GM12878 (cell line): ENCODE measurements around the gene SEMA4A. TPM values are rescaled to one million over a fixed set of nuclear protein-coding genes. Genes with fewer than 3 reads are reported as not detected.

Source experiments
- ATAC-seq: fragments of 200-7000 bp; cut with Tn5 transposase; 3 replicates; pipeline ENCODE4 v1.9.1; 2020; ENCODE audit warnings: mild to moderate bottlenecking, moderate library complexity
- BruUV-seq: library from RNA; stranded (reverse); fragments of 400-500 nt; replicated peaks from 2 replicates; lab custom pipeline; 2021; lab: Mats Ljungman, UMichigan
- CTCF ChIA-PET: fragments of 300-600 bp; sonication (Branson Sonifier 250); formaldehyde crosslinking; extraction: SDS; loops from one replicate; lab custom pipeline; 2021; ENCODE audit warnings: inconsistent platforms; lab: Yijun Ruan, JAX
- POLR2A ChIA-PET: fragments of 350-600 bp; formaldehyde crosslinking; extraction: SDS; loops from one replicate; lab custom pipeline; 2021; ENCODE audit warnings: inconsistent platforms; lab: Charles Lee
- RAD21 ChIA-PET: fragments of 300-600 bp; sonication (Branson Sonifier 250); formaldehyde crosslinking; loops from one replicate; lab custom pipeline; 2023; ENCODE audit warnings: antibody characterized with exemption; ENCODE audit not compliant: unreplicated experiment; lab: Charles Lee
- SMC1A ChIA-PET: fragments of 300-600 bp; sonication (Branson Sonifier 250); formaldehyde crosslinking; loops from one replicate; lab custom pipeline; 2023; ENCODE audit not compliant: unreplicated experiment, uncharacterized antibody; lab: Charles Lee
- DNase-seq: peaks from one replicate; pipeline ENCODE4 v3.0.0-alpha.2; 2011; ENCODE audit warnings: low read depth, low spot score
- FAIRE-seq: peaks from 3 replicates; lab custom pipeline; 2011; peaks lifted over from hg19 to GRCh38; lab: Jason Lieb, UNC
- H2AFZ ChIP-seq: 2 replicates; pipeline ENCODE4 v1.6.0; 2011; ENCODE audit warnings: low read depth, low read length, control low read depth; ENCODE audit not compliant: control insufficient read depth
- H3K27ac ChIP-seq: 2 replicates; pipeline ENCODE4 v1.5.1; 2011; ENCODE audit warnings: control low read depth; ENCODE audit not compliant: control insufficient read depth, insufficient read depth
- H3K27me3 ChIP-seq, 2 experiments: replicated peaks in 1 of 2; 2 replicates each; pipeline versions ENCODE4 v1.6.0 to v1.6.1; 2011; ENCODE audit warnings: low read length in 1 of 2; ENCODE audit not compliant: control insufficient read depth in 2 of 2, insufficient read depth in 2 of 2
- H3K36me3 ChIP-seq, 2 experiments: 2 replicates each; pipeline ENCODE4 v1.5.1; 2011; ENCODE audit warnings: low read length in 1 of 2; ENCODE audit not compliant: control insufficient read depth in 2 of 2, insufficient read depth in 2 of 2
- H3K4me1 ChIP-seq: 2 replicates; pipeline ENCODE4 v1.6.1; 2011; ENCODE audit warnings: mild to moderate bottlenecking, low read length, moderate library complexity, mixed read lengths; ENCODE audit not compliant: control insufficient read depth, insufficient read depth
- H3K4me2 ChIP-seq: 2 replicates; pipeline ENCODE4 v1.6.0; 2011; ENCODE audit warnings: control low read depth; ENCODE audit not compliant: control insufficient read depth, insufficient read depth
- H3K4me3 ChIP-seq: fragments of 200-600 bp; sonication (generic); 2 replicates; pipeline ENCODE4 v1.5.1; 2016
- H3K79me2 ChIP-seq: 2 replicates; pipeline ENCODE4 v1.6.0; 2011; ENCODE audit warnings: low read length; ENCODE audit not compliant: control insufficient read depth, insufficient read depth
- H3K9ac ChIP-seq: 2 replicates; pipeline ENCODE4 v1.8.0; 2011; ENCODE audit warnings: low read length, control low read depth, mixed read lengths; ENCODE audit not compliant: control insufficient read depth, insufficient read depth
- H3K9me3 ChIP-seq: replicated peaks from 3 replicates; pipeline ENCODE4 v1.5.1; 2011; ENCODE audit warnings: mild to moderate bottlenecking, low read length; ENCODE audit not compliant: control insufficient read depth, insufficient read depth
- H4K20me1 ChIP-seq: 2 replicates; pipeline ENCODE4 v1.6.0; 2011; ENCODE audit not compliant: control insufficient read depth, insufficient read depth
- BACH1 ChIP-seq: fragments of 450-650 bp; IDR thresholded peaks from 2 replicates; pipeline ENCODE4 v1.6.1; 2017; ENCODE audit warnings: mild to moderate bottlenecking, borderline replicate concordance
- BCLAF1 ChIP-seq: fragments of 450-650 bp; IDR thresholded peaks from 2 replicates; pipeline ENCODE4 v1.6.1; 2017; ENCODE audit warnings: antibody characterized with exemption, mild to moderate bottlenecking, moderate library complexity
- FOS ChIP-seq: IDR thresholded peaks from 3 replicates; pipeline ENCODE4 v1.6.1; 2011; ENCODE audit warnings: borderline replicate concordance; ENCODE audit not compliant: insufficient read length; ENCODE audit errors: extremely low read depth
- FOXK2 ChIP-seq: fragments of 450-650 bp; IDR thresholded peaks from 2 replicates; pipeline ENCODE4 v1.6.1; 2017; ENCODE audit warnings: mild to moderate bottlenecking, moderate library complexity
- GATAD2B ChIP-seq: fragments of 450-650 bp; conservative IDR thresholded peaks from 2 replicates; pipeline ENCODE4 v1.6.1; 2017; ENCODE audit warnings: low read depth, mild to moderate bottlenecking, moderate library complexity
- HDGF ChIP-seq: fragments of 450-650 bp; IDR thresholded peaks from 2 replicates; pipeline ENCODE4 v1.6.1; 2016; ENCODE audit warnings: antibody characterized with exemption
- KAT2A ChIP-seq: conservative IDR thresholded peaks from 2 replicates; pipeline ENCODE4 v1.6.1; 2011; ENCODE audit warnings: low read depth, low read length; ENCODE audit not compliant: control insufficient read depth
- MXI1 ChIP-seq: fragments of 150-350 bp; IDR thresholded peaks from 2 replicates; pipeline ENCODE4 v1.6.1; 2011; ENCODE audit warnings: low read depth, mild to moderate bottlenecking, inconsistent platforms, low read length, improper control_type of control experiment
- SIN3A ChIP-seq: IDR thresholded peaks from 2 replicates; pipeline ENCODE4 v1.6.1; 2012; ENCODE audit warnings: low read depth, low read length, improper control_type of control experiment
- SMAD5 ChIP-seq: IDR thresholded peaks from 2 replicates; pipeline ENCODE4 v1.6.1; 2016; ENCODE audit warnings: antibody characterized with exemption, low read depth
- SMARCA5 ChIP-seq: fragments of 450-650 bp; IDR thresholded peaks from 2 replicates; pipeline ENCODE4 v1.6.1; 2017; ENCODE audit warnings: mild to moderate bottlenecking
- ZNF592 ChIP-seq: fragments of 450-650 bp; IDR thresholded peaks from 2 replicates; pipeline ENCODE4 v1.6.1; 2017; ENCODE audit warnings: mild to moderate bottlenecking, moderate library complexity
- WGBS: methylation state at CpG from one replicate; pipeline ENCODE4 v1.1.6; 2016; ENCODE audit warnings: low lambda C conversion rate; ENCODE audit not compliant: insufficient replicate concordance, insufficient coverage; ENCODE audit errors: missing lambda C conversion rate; 5-methylcytosine and 5-hydroxymethylcytosine counted together
- in situ Hi-C: fragments of 300-500 bp; cut with MboI; formaldehyde crosslinking; loops from 9 replicates; pipeline ENCODE4 v1.14.3; 2018; ENCODE audit warnings: mixed read lengths
- intact Hi-C: fragments of 100-400 bp; cut with micrococcal nuclease; formaldehyde crosslinking; loops from one replicate; pipeline ENCODE4 v1.14.2; 2022; ENCODE audit not compliant: unreplicated experiment
- polyA plus RNA-seq, 11 experiments: library from polyadenylated mRNA; depleted of rRNA in 4 of 11; unstranded in 6 of 11; stranded (reverse) in 5 of 11; fragments of >200 nt; fragmentation: Nextera tagmentation in 4 of 11; fragmentation: Illumina TruSeq in 1 of 11; extraction: Ambion mirVana in 4 of 11; extraction: Trizol in 1 of 11; gene quantifications; 1 replicate in 1 of 11; 2 replicates in 10 of 11; pipeline versions ENCODE4 v1.2.1 to v1.2.3, GENCODE V29; 2011 to 2016; ENCODE audit warnings: inconsistent platforms in 2 of 11, missing spikeins in 2 of 11, low read depth in 1 of 11
- total RNA-seq, 4 experiments: library from RNA; depleted of rRNA in 3 of 4; stranded (reverse); fragments of >200 nt in 3 of 4; fragmentation: Illumina TruSeq in 1 of 4; extraction: Trizol in 1 of 4; gene quantifications; 2 replicates each; pipeline versions ENCODE4 v1.2.1 to v1.2.3, GENCODE V29; 2013 to 2021
- TF ChIP-seq, protein P1 (sequence below): IDR thresholded peaks from 2 replicates; pipeline ENCODE4 v1.6.1; 2011; ENCODE audit warnings: low read depth, low read length, improper control_type of control experiment, borderline replicate concordance
- TF ChIP-seq, protein P2 (sequence below): IDR thresholded peaks from 2 replicates; pipeline ENCODE4 v1.6.1; 2011; ENCODE audit warnings: borderline replicate concordance, low read depth, mild to moderate bottlenecking, moderate library complexity, low read length; ENCODE audit not compliant: insufficient read depth, poor library complexity, severe bottlenecking

The SEMA4A gene
- total and polyA plus RNA-seq, 10 of the 15 experiments (the other 5 are each of a cell fraction or from before 2014, with no cell fraction given), result 2.6 to 64.2 (median 32.8) TPM

- peak; percentile 80 for ATAC-seq
- Histone ChIP-seq H3K4me3 (peak overlapping the region; percentile 94), H3K27ac (peak overlapping the region; percentile 82), H3K36me3 (peaks cover 0 to 9% of the 10 kb centered on the region in 2 experiments; a peak in 3 of 4 replicates), H3K4me2 (peak overlapping the region; percentile 97), H3K4me1 (peaks cover 88% of the 10 kb centered on the region), H3K9ac (peak overlapping the region; percentile 68), H3K79me2 (peaks cover 41% of the 10 kb centered on the region), H2AFZ (peak overlapping the region; percentile 6), H3K9me3 (no peaks in the 10 kb centered on the region), H3K27me3 (no peaks in the 10 kb centered on the region), H4K20me1 (no peaks in the 10 kb centered on the region)
- in situ Hi-C loops (no loop called here), intact Hi-C loops (loop anchor here (2.0 kb wide), 1 partner anchor 44 kb away; no protein-coding TSS in a partner anchor)
- ChIA-PET RAD21 (interaction anchor here (0.6 to 17.9 kb wide), 13 partner anchors 9 to 129 kb away, joined by 3 to 361 read pairs (median 4); partner anchors contain the start of genes LMNA, PMF1, SLC25A44 and SMG5), CTCF (interaction anchor here (0.9 to 16.8 kb wide), 10 partner anchors 7 to 165 kb away, joined by 3 to 502 read pairs (median 4); partner anchors contain the start of gene PMF1), SMC1A (interaction anchor here (1.0 to 22.3 kb wide), 9 partner anchors 8 to 70 kb away, joined by 3 to 411 read pairs (median 9); partner anchors contain the start of gene PMF1), POLR2A (interaction anchor here (0.7 to 11.7 kb wide), 6 partner anchors 10 to 129 kb away, joined by 3 to 158 read pairs (median 14); partner anchors contain the start of genes PMF1, SLC25A44 and TMEM79)
- 0% methylated on average over 11 of the region's 11 CpGs for WGBS
- peak; percentile 81 for DNase-seq
- FAIRE-seq, result no peak
- no TSS peak for BruUV-seq
- TF ChIP-seq SMAD5 (no peak), GATAD2B (0 out of 2 replicates have a peak, but pooled peaks have one; percentile 54), KAT2A (no peak), MXI1 (no peak), BACH1 (no peak), SMARCA5 (no peak), ZNF592 (no peak), HDGF (peak; percentile 48; the same call in 1 of the 2 replicates), BCLAF1 (no peak), FOS (no peak), SIN3A (no peak), FOXK2 (no peak)
- TF ChIP-seq, protein P1, sequence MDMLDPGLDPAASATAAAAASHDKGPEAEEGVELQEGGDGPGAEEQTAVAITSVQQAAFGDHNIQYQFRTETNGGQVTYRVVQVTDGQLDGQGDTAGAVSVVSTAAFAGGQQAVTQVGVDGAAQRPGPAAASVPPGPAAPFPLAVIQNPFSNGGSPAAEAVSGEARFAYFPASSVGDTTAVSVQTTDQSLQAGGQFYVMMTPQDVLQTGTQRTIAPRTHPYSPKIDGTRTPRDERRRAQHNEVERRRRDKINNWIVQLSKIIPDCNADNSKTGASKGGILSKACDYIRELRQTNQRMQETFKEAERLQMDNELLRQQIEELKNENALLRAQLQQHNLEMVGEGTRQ, result no peak
- TF ChIP-seq, protein P2, sequence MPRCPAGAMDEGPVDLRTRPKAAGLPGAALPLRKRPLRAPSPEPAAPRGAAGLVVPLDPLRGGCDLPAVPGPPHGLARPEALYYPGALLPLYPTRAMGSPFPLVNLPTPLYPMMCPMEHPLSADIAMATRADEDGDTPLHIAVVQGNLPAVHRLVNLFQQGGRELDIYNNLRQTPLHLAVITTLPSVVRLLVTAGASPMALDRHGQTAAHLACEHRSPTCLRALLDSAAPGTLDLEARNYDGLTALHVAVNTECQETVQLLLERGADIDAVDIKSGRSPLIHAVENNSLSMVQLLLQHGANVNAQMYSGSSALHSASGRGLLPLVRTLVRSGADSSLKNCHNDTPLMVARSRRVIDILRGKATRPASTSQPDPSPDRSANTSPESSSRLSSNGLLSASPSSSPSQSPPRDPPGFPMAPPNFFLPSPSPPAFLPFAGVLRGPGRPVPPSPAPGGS, result no peak
These were observed 948 bp downstream of the SEMA4A start for GRCh38 chr1:156154317-156154749.
